Stromal cell of bone marrow (primary cell): ENCODE results near the gene DGCR6.
"Not testable (repeated sequence)": the region's sequence is repeated elsewhere in the genome, so short reads cannot be mapped to it uniquely, and the experiment has no call there.

ENCODE experiments used
- DNase-seq: peaks from one replicate; pipeline ENCODE4 v3.0.0-alpha.2; 2012; ENCODE audit warnings: low read depth

The DGCR6 gene

DNA sequence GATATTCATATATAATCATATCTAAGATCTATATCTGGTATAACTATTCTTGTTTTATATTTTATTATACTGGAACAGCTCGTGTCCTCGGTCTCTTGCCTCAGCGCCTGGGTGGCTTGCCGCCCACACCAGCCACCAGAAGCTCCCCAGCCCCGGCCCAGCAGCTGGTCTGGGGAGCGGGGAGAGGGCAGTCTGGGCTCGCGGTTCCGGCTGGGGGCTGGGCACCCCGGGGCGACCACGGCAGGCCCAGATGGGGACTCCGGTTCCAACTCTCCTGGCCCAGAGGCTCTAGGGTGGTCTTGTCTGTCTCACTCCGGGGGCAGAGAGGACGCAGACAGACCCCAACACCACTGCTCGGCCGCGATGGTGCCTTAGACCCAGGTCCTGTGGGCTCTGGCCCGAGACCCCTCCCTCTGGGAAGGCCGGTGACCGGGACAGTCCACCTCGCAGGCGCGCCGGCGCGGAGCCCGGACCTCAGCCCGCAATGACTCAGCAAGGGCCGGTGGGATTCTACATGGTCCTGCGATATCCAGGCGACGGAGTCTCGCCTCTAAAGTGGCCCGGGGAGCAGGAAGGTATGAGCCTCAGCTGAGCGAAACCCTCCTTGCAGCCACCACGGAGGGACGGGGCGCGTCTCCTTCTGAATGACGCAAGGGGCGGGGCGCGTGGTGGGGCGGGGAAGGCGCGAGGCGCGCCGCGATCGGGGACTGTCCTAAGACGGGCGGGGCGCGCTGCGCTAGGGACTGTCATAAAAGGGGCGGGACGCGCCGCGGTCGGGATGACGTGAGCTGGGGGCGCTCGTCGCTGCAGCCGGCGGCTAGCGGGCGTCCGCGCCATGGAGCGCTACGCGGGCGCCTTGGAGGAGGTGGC is at the start of gene DGCR6:
DGCR6 (plus strand) TSS at position 781 of the 870 bp plus-strand sequence; CDS start at position 836, 55 bp downstream.
- no peak for DNase-seq

- DNase-seq, result not testable (repeated sequence)
These were observed 46.8 kb upstream of the DGCR6 start for GRCh38 chr22:18859314-18859713.

DNA sequence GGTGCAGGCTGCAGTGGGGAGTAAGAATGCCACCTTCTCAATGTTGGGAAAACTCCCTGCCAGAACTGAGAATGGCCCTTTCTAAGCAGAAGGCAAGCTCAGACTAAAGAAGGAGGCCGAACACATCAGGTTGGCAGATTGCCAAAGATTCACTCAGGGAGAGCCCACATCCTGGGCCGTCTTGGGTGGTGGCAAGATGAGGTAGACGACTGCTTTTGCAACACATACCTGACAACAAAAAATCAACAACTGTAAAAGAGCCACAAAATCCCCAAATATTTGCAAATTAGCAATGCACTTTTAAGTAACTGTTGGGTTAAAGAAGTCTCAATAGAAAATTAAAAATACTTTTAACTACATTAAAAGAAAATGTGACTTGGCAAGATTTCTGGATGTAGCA is 24.9 kb upstream of the DGCR6 start:
- DNase-seq, result not testable (repeated sequence)

- DNase-seq, result not testable (repeated sequence)
These were observed 21.7 kb upstream of the DGCR6 start for GRCh38 chr22:18884465-18884864.

DNA sequence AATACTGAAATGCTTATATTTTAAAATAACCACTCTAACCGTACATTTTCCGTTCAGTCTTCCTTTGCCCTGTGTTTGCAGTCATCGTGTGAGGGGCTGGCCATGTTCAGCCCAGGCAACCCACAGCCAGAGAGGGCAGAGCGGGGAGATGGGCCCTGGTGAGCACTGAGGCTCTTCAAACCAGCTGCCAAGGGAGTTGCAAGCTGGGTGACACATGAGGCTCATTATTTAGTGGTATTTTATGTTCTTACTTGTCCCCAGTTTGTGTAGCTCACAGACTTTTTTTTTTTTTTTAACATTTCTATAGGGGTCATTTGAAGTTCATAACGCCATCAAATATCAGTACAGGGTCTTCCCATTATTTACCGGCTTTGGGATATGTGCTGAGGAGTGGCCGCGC is 18.0 kb upstream of the DGCR6 start:
- DNase-seq, result no peak

- not testable (repeated sequence) for DNase-seq
These were observed 15.5 kb upstream of the DGCR6 start for GRCh38 chr22:18890510-18891192.

DNA sequence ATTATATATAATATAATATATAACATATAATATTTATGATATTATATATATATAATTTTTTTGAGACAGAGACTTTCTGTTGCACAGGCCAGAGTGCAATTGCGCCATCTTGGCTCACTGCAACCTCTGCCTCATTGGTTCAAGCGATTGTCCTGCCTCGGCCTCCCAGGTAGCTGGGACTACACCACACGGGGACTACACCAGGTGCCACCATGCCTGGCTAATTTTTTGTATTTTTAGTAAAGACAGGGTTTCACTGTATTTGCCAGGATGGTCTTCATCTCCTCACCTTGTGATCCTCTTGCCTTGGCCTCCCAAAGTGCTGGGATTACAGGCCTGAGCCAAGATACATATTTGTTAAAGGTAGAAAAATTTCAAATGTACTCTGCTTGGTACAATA is 12.3 kb upstream of the DGCR6 start:
- not testable (repeated sequence) for DNase-seq

DNA sequence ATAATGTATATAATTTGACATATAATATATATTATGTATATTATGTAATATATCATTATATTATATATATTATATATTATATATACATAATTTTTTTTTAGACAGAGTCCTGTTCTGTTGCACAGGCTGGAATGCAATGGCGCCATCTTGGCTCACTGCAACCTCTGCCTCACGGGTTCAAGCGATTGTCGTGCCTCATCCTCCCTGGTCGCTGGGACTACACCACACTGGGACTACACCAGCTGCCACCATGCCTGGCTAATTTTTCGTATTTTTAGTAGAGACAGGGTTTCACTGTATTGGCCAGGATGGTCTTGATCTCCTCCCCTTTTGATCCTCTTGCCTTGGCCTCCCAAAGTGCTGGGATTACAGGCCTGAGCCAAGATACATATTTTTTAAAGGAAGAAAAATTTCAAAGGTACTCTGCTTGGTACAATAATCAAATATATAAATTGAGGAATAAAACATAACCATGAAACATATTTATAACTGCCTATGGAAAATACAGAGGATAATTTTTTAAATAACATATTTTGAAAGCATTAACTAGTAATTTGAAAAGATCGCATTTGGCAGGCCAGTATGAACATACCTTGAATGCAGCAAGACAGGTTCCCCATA is 10.0 kb upstream of the DGCR6 start:
- not testable (repeated sequence) for DNase-seq

DNA sequence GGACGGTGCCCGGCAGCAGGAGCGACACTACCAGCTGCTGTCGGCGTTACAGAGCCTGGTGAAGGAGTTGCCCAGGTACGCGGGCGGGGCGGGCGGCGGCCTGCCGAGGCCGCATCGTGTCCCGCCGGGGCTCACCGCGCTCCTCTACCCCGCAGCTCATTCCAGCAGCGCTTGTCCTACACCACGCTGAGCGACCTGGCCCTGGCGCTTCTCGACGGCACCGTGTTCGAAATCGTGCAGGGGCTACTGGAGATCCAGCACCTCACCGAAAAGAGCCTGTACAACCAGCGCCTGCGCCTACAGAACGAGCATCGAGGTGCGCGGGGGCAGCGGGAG is 258 bp downstream of the DGCR6 start:
- DNase-seq, result not testable (repeated sequence)

- no peak for DNase-seq
These were observed 776 bp downstream of the DGCR6 start for GRCh38 chr22:18906896-18907295.

DNA sequence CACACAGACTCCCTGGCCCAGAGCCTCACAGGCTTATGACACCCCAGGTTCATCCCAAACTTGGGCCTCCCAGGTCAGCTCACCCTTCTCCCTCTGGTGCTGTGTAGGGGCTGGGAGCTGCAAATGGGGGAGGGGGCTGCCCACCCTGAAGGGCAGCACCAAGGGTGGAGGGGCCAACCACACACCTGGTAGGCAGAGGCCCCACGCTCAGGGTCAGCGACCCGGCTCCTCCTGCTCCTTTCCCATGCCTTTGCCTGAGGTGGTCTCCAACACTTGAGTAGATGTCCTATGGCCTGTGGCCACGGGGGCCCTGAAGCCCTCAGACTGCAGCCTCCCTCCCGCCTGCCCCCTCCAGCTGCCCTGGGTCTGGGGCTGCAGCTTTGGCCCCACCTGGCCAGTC is 3.4 kb downstream of the DGCR6 start:
- no peak for DNase-seq

GRCh38 chr22:18911535-18911934 is 5.4 kb downstream of the DGCR6 start:
- DNase-seq, result not testable (repeated sequence)

DNA sequence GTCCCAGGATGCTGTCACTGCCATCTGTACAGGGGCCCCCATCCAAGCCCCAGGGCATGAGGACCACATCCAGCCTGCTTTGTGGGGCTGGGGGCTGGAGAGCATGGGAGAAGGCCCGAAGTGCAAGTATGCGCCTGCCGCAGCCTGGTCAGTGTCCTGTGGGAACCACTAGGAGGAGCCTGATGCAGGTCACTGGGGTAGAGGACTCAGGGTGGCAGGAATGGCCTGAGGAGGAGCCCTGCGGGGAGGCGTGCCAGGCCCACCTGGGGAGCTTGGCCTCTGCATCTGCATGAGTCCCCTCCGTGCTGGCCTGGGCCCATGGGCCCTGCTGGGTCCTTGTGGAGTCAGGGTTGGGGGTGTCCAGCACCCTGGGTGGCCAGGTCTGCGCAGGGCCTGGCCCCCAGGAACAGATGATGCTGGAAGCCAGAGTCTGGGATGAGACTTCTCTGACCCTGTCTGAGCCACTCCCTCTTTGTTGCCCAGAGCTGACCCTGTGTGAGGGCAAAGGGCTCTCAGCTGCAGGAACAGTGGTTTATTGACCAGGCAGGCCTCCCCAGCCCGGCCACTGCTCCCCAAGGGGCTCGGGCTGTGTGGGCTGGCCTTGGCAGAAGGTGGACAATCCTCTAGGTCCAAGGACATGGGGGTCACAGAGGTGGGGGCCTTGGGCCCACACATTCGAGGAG is 6.3 kb downstream of the DGCR6 start:
- DNase-seq, result not testable (repeated sequence)

GRCh38 chr22:18914558-18914957 is 8.4 kb downstream of the DGCR6 start:
- DNase-seq, result not testable (repeated sequence)

GRCh38 chr22:18915550-18915949 is 9.4 kb downstream of the DGCR6 start:
- not testable (repeated sequence) for DNase-seq

- not testable (repeated sequence) for DNase-seq
These were observed 11.7 kb downstream of the DGCR6 start for GRCh38 chr22:18917818-18918217.

GRCh38 chr22:18920257-18920902 is 14.3 kb downstream of the DGCR6 start:
- DNase-seq, result not testable (repeated sequence)

DNA sequence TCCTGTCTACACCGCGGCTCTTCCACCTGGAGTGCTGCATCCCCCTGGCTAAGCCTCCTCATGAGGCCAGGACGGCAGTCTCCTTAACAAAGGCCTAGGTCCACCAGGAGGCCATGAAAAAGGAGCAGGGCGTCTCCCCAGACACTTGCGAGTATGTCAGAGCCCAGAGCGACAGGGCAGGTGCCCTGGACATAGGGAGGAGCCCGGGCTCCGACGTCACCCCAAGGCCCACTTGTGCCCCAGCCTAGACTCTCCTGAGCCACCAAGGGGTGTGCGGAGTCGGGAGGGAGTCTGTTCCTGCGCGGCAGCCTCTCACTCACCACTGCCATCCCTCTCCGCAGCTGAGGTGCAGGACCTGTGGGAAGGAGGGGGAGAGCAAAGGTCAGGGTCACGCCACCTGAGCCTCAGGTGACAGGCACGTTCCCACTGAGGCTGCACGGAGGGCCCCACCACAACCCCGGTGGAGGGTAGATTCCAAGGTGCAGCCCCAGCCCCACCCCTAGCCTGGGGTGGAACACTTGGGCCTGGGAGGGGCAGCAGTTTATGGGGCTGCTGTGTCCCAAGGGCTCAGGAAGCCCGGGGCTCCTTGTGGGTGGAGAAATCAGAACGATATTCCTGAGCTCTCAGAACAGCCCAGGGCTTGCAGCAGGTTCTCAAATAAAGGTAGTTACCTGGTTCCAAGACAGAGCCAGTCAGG is 19.4 kb downstream of the DGCR6 start:
- no peak for DNase-seq

- no peak for DNase-seq
These were observed 20.9 kb downstream of the DGCR6 start for GRCh38 chr22:18927020-18927419.

- no peak for DNase-seq
These were observed 21.5 kb downstream of the DGCR6 start for GRCh38 chr22:18927573-18927972.

- DNase-seq, result no peak
These were observed 23.3 kb downstream of the DGCR6 start for GRCh38 chr22:18929459-18929858.
